ENCODE results near the gene CORO1C.

The CORO1C gene

DNA sequence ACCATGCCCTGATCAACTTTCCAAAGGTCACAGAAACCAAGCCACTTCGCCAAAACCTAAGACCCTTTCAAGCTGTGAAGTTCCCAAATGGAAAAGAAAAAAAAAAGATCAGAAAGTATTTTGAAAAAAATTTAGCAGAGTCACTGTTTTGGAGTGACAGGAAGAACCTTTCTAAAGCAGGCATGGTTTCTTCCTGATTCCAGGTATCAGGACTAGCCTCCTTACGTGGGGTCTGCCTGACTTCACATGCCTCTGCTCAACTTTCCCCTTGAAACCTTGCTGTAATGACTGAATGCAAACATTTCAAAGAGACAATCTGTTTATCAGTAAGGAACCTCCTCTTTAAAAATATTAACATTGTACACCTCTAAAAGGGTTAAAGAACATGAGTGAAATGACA lies 9.5 kb downstream of the CORO1C start:
- Mint-ChIP-seq H3K4me1 (peaks cover 21% of the 10 kb centered on the region), H3K27me3 (no peaks in the 10 kb centered on the region), H3K27ac (no peak overlapping the region), H3K4me3 (no peak overlapping the region), H3K36me3 (no peaks in the 10 kb centered on the region), H3K9me3 (no peaks in the 10 kb centered on the region)

DNA sequence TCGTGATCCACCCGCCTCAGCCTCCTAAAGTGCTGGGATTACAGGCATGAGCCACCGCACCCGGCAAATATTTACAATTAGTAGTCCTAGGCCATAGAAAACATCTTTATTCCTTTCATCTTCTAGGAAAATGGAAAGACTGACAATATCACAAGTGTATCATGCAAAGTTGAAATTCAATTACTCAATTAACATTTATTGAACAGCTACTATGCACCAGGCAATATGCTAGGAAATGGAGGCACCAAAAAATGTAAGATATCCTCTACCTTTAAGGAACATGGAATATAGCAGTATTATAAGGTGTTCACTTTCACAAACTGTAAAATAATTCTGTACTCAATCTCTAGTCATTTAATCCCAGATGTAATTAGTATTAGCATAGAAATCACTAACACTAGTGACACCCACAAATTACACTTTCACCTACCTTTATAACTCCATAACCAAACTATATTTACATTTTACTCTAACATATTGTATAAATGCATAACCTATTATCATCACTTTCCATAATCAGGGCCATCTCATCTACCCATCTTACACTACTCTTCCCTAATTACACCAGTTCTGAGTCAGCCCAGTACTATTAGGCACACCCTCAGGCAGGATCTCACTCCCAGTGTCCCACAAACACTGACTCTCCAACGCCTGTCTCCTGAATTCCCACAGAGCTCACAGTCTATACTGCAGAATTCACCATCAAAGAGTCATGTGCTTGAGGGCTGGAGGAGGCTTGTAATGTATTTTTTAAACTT lies 10.4 kb downstream of the CORO1C start:
- no peaks in the 10 kb centered on the region for H3K27me3 Mint-ChIP-seq
- H3K4me3 Mint-ChIP-seq, result no peak overlapping the region
- H3K27ac Mint-ChIP-seq, result no peak overlapping the region
- no peaks in the 10 kb centered on the region for H3K9me3 Mint-ChIP-seq
- H3K36me3 Mint-ChIP-seq, result no peaks in the 10 kb centered on the region
- peaks cover 21% of the 10 kb centered on the region for H3K4me1 Mint-ChIP-seq

DNA sequence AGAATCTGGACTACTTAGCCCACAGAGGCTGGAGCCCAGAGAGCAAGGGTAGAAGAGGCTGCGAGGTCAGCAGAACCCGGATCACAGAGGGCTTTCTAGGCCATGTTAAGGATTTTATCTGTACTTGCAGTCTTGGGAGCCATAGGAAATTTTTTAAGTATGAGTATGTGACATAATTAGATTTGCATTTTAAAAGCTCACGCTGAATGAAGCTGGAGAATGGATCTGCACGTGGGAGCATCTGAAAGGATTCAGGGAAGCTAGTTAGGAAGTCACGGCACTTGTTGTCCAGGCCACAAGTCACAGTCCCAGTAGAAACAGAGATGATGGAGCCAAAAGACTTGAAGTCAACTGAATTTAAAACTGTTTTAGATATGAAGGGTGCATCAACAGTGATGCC lies 14.1 kb downstream of the CORO1C start:
- no peak overlapping the region for H3K27ac Mint-ChIP-seq
- no peaks in the 10 kb centered on the region for H3K4me1 Mint-ChIP-seq

DNA sequence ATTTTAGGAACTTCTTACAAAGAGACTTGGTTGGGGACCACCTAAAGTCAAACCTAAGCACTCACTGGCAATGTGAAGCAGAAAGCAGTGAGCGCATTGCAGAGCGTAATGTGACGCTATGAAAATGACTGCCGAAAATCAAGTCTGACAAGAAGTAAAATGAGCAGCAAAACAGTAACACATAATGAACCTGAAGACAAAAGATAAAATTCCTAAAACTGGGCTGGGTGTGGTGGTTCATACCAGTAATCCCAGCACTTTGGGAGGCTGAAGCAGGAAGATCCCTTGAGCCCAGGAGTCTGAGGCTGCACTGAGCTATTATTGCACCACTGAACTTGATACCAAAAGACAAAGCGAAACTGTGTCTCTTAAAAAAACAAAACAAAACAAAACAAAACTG lies 16.5 kb downstream of the CORO1C start:
- Mint-ChIP-seq H3K4me3 (no peak overlapping the region), H3K27ac (no peak overlapping the region), H3K4me1 (no peaks in the 10 kb centered on the region), H3K36me3 (no peaks in the 10 kb centered on the region), H3K27me3 (no peaks in the 10 kb centered on the region), H3K9me3 (no peaks in the 10 kb centered on the region)

More for the DNA sequence above, 14.1 kb downstream of the CORO1C start:
- Mint-ChIP-seq H3K4me3 (no peak overlapping the region), H3K27me3 (no peaks in the 10 kb centered on the region), H3K36me3 (no peaks in the 10 kb centered on the region), H3K9me3 (no peaks in the 10 kb centered on the region)

DNA sequence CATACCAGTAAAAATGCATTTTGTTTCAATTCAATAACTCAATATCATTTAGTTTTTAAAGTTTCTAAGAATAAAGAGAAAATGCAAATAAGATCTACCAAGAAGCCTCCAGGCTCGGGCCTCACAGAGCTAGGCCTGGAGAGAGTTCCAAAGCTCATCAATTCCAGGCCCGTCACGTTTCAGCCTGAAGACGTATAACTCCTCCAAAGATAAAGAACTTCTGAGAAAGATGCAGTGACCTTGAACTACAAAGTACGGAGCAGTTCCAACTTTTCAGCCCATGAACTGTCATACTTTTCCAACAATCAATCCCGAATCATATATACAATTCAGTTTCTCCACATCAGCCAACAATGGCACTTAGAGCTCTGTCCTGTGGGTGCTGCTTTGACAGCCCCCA lies 17.8 kb downstream of the CORO1C start:
- H3K27me3 Mint-ChIP-seq, result no peaks in the 10 kb centered on the region
- H3K36me3 Mint-ChIP-seq, result no peaks in the 10 kb centered on the region
- no peaks in the 10 kb centered on the region for H3K4me1 Mint-ChIP-seq
- no peak overlapping the region for H3K4me3 Mint-ChIP-seq
- no peaks in the 10 kb centered on the region for H3K9me3 Mint-ChIP-seq
- H3K27ac Mint-ChIP-seq, result no peak overlapping the region

DNA sequence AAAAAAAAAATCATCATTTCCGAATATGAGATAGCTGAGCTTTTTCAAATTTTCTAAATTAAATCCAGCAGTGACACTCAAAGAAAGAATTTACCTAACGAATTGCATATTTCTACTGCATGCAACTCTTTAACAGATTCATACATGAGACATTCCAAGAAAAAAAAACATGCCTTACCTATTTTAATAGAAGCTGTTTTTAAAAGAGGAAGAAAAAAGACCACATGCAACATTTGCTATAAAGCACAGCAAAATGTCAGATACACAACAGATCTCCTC lies 18.5 kb downstream of the CORO1C start:
- no peaks in the 10 kb centered on the region for H3K9me3 Mint-ChIP-seq
- H3K27ac Mint-ChIP-seq, result no peak overlapping the region
- H3K4me3 Mint-ChIP-seq, result no peak overlapping the region
- no peaks in the 10 kb centered on the region for H3K36me3 Mint-ChIP-seq
- H3K4me1 Mint-ChIP-seq, result no peaks in the 10 kb centered on the region
- H3K27me3 Mint-ChIP-seq, result no peaks in the 10 kb centered on the region

DNA sequence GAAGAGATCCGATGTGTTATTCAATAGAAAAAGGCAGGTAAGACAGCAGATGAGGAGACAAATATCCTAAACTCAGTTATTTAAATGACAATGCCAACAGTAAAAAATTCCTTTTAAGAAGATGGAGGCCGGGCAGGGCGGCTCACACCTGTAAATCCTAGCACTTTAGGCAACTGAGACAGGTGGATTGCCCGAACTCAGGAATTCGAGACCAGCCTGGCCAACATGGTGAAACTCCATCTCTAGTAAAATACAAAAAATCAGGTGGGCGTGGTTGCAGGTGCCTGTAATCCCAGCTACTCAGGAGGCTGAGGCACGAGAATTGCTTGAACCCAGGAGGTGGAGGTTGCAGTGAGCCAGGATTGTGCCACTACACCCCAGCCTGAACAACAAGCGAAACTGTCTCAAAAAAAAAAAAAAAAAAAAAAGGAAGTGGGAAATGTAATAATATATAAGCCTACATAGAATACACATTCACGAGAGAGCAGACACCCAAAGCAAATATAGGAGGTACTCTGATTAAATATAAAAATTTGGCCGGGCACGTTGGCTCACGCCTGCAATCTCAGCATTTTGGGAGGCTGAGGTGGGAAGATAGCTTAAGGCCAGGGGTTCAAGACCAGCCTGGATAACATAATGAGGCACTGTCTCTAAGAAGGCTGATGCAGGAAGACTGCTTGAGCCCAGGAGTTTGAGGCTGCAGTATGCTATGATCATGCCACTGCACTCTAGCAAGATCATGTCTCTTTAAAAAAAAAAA lies 19.0 kb downstream of the CORO1C start:
- Mint-ChIP-seq H3K4me1 (no peaks in the 10 kb centered on the region), H3K27ac (no peak overlapping the region)

DNA sequence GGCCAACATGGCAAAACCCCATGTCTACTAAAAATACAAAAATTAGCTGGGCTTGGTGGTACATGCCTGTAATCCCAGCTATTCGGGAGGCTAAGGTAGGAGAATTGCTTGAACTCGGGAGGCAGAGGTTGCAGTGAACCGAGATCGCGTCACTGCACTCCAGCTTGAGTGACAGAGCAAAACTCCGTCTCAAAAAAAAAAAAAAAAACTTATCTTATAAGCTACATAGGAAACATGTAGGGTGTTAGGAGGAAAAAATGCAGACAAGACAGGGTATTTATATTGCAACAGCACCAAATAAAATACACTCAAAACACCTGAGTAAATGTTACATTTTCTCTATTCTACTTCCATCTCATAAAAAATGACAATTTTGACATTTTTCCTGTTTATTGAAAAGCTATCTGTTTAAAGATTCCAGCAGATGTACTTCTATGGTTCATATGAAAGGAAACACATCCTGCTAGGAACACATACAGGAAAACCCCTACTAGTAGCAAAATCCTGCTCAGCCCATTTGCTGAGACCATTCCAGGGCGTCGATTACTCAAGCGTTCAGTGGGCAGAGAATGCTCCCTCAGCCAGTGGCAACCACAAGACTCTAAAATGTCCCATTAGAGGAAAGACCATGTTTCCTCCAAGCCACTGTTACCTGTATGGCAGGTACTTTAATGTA lies 19.7 kb downstream of the CORO1C start:
- Mint-ChIP-seq H3K9me3 (no peaks in the 10 kb centered on the region), H3K27ac (no peak overlapping the region), H3K27me3 (no peaks in the 10 kb centered on the region), H3K36me3 (no peaks in the 10 kb centered on the region), H3K4me1 (no peaks in the 10 kb centered on the region), H3K4me3 (no peak overlapping the region)

More for the DNA sequence above, 19.0 kb downstream of the CORO1C start:
- Mint-ChIP-seq H3K36me3 (no peaks in the 10 kb centered on the region), H3K9me3 (no peaks in the 10 kb centered on the region), H3K4me3 (no peak overlapping the region), H3K27me3 (no peaks in the 10 kb centered on the region)

DNA sequence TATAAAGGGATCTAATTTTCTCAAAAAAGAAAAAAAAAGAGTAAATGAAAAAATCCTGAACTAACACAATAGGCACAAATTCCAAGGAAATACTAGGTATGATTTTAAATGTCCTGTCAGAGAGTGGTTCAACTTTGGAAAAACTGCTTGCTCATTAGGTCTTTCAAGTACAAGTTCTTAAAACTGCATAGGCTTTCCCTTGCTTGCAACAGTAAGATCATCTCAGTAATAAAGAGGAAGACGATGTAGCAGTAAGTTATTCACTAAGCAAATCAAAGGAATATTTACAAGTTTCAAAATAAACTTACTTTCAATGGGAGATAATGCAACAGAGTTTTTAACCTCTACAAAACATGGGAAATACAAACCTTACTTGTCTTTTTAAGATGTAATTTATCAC lies 21.6 kb downstream of the CORO1C start:
- Mint-ChIP-seq H3K27me3 (peaks cover 2% of the 10 kb centered on the region), H3K4me1 (no peaks in the 10 kb centered on the region), H3K36me3 (no peaks in the 10 kb centered on the region), H3K9me3 (no peaks in the 10 kb centered on the region), H3K4me3 (no peak overlapping the region), H3K27ac (no peak overlapping the region)

DNA sequence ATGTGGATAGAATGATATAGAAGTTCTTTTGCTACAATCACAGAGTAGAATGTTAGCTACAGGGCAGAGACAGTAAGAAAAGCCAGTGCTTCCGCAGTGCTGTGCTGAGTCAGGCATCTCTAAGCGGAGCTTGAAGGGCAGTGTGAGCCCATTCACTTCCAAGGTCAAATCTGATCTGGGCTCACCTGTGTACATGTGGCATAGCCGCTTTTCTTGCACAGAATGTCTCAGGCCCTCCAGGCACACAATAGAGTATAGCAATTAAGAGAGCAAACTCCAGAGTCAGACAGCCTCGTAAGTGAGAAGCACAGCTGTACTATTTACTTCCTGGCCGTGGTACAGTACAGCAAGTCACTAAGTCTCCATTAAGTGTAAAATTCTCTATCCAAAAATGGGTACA lies 26.8 kb downstream of the CORO1C start:
- no peaks in the 10 kb centered on the region for H3K36me3 Mint-ChIP-seq
- H3K4me3 Mint-ChIP-seq, result no peak overlapping the region
- no peaks in the 10 kb centered on the region for H3K9me3 Mint-ChIP-seq
- H3K27me3 Mint-ChIP-seq, result peaks cover 2% of the 10 kb centered on the region
- H3K4me1 Mint-ChIP-seq, result peaks cover 4% of the 10 kb centered on the region
- no peak overlapping the region for H3K27ac Mint-ChIP-seq

DNA sequence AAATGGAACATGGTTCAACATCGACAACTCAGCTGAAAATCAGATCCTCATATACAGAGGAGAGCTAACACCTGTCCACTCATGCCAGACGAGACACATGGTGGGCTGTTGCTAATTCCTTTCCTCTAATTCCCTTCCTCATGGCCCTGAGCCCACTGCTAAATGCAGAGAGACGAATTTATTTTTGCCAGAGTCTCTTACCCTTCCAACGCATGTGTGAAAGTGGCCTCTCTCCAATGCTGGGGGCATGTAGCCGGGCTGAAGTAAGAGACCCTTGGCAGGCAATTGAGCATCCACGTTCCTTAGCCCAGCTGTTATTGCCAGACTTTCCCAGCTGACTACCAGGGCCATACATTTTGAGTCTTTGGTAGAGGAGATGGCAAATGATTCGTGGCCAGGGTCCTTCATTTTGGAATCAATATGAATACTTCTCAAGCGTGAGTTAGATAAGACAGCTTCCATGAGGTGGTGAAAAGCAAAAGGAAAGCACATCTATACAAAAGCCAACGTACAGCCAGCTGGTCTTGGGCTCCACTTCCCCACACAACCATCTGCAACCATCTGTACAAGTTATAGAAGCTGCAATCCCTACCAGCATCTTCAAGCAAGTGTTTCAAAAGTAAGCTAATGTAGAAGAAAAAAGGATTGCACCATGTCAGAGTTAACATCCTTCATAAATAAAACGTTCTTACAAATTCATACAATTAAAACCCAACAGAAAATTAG lies 28.6 kb downstream of the CORO1C start:
- peaks cover 2% of the 10 kb centered on the region for H3K27me3 Mint-ChIP-seq
- H3K27ac Mint-ChIP-seq, result no peak overlapping the region
- H3K9me3 Mint-ChIP-seq, result no peaks in the 10 kb centered on the region
- H3K4me3 Mint-ChIP-seq, result no peak overlapping the region
- H3K4me1 Mint-ChIP-seq, result peaks cover 4% of the 10 kb centered on the region
- H3K36me3 Mint-ChIP-seq, result no peaks in the 10 kb centered on the region

DNA sequence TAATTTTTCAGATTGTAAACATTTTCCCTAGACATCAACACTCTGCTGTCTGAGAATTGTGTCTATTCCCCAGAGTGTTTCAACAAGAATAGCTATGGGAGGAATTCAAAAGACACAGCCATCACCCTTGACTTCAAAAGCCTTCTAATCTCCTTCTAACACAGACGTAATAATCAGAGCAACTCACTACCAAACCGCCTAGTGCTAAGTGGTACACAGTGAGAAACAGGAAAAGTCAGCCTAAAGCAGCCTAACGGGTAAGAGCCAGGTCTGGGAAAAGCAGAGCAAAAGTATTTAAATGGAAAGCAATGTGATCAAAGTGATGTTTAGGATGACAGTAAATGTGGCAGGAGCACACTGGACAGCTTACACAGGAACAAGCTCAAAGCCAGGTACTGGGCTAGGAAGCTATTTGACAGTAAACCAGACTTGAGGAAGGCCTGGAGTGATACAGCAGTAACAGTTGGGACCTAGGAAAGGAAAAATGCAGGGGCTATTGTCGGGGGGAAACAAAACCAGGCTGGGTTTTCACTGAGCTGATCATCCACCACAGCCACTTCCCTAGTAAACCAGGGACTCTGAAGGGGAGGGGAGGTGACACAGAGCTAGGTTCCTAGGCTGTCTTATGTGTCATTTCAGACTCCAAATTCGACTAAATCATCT lies 29.4 kb downstream of the CORO1C start:
- H3K36me3 Mint-ChIP-seq, result no peaks in the 10 kb centered on the region
- no peaks in the 10 kb centered on the region for H3K9me3 Mint-ChIP-seq
- H3K27ac Mint-ChIP-seq, result no peak overlapping the region
- H3K27me3 Mint-ChIP-seq, result peaks cover 2% of the 10 kb centered on the region
- H3K4me3 Mint-ChIP-seq, result no peak overlapping the region
- H3K4me1 Mint-ChIP-seq, result peaks cover 8% of the 10 kb centered on the region

DNA sequence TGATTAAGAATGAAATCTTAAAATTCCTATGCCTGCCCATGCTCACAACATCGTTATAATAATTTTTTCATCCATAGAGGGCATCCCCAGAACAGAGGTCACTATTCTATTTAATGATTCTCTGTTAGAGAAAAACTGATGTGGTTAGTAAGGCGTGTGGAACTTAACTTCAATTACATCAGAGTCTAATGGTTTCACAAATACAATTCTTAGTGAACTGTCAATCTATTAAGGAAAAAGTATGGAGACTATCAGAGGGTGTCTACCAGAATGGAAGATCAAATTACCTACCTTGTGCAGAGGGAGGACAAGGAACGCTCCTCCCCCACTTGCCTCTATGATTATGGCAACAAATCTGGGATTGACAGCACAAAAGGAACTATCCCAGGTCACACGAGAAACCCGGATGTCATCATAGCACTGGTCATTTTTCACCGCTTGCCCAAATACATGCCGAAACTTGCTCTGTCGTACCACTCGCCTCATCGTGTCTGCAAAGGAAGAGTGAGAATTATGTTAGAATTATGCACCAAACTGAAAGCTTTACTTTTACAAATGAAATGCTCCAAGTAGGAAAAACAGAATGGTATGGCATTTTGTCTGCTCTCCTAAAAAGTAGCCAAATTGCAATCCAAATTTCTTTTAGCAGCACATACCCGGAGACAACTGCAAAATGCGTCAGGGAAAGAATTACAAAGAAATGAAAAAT lies 30.3 kb downstream of the CORO1C start:
- Mint-ChIP-seq H3K36me3 (no peaks in the 10 kb centered on the region), H3K27me3 (peaks cover 2% of the 10 kb centered on the region), H3K27ac (no peak overlapping the region), H3K4me3 (no peak overlapping the region), H3K9me3 (no peaks in the 10 kb centered on the region), H3K4me1 (peaks cover 17% of the 10 kb centered on the region)

DNA sequence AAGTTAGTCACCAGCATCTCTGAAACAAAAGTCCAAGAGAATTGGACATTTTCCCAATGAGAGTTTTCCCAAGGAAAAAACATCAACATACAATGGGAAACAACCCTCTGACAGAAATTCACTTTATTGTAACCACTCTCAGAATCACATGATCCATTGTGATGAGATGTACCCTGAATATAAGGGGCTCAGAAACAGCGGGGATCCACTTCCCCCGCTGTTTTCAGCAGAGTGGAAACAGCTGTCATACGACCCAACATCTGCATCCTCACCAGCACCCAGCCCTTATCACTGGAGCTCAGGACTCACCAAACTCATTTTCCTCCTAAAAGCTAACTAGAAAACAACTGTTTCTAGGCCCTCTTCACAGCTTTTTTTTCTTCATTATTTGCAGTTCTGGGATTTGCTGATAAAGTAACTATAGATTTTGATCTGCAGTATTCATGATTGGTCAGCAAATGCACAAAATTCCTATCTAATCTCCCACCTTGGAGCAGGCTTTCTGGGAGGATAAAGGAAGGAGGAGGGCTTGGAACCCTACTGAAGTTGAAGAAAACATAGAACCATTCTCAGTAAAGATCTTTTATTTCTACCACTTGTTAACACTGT lies 31.3 kb downstream of the CORO1C start:
- H3K9me3 Mint-ChIP-seq, result peaks cover 3% of the 10 kb centered on the region
- peaks cover 26% of the 10 kb centered on the region for H3K4me1 Mint-ChIP-seq
- H3K27ac Mint-ChIP-seq, result no peak overlapping the region
- no peaks in the 10 kb centered on the region for H3K27me3 Mint-ChIP-seq
- no peaks in the 10 kb centered on the region for H3K36me3 Mint-ChIP-seq
- no peak overlapping the region for H3K4me3 Mint-ChIP-seq

Data from activated naive CD4-positive, alpha-beta T cell treated with anti-CD3 and anti-CD28 coated beads, Interleukin-2, amount 50 U/mL, for 24 hours (primary cell).